Measurements from ENCODE around the gene LMNTD2.
A peak's percentile ranks its signal among the peaks of the same experiment; 100 is the strongest.

The LMNTD2 gene

GRCh38 chr11:554428-555226 lies 5.9 kb downstream of the LMNTD2 start:
- DNase-seq (ENCODE audit: low read depth in 2 of 2), result peak; percentile 40 to 52

DNA sequence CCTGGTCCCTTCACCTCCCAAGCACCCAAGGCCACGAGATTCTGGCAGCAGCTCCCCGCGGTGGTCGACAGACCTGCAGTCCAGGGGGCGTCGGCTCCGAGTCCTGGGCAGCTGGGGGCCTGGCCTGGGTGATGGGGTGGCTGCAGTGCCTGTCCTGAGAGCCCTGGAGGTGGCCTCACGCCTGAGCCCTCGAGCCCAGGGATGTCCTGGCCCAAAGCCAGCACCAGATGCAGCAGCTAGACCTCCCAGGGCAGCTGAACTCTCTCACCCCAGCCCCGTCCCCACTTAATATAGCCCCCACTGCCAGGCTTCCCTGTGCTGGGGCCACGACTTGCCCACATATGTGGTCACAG lies 6.6 kb downstream of the LMNTD2 start:
- DNase-seq (ENCODE audit: low read depth in 2 of 2), result no peak

DNA sequence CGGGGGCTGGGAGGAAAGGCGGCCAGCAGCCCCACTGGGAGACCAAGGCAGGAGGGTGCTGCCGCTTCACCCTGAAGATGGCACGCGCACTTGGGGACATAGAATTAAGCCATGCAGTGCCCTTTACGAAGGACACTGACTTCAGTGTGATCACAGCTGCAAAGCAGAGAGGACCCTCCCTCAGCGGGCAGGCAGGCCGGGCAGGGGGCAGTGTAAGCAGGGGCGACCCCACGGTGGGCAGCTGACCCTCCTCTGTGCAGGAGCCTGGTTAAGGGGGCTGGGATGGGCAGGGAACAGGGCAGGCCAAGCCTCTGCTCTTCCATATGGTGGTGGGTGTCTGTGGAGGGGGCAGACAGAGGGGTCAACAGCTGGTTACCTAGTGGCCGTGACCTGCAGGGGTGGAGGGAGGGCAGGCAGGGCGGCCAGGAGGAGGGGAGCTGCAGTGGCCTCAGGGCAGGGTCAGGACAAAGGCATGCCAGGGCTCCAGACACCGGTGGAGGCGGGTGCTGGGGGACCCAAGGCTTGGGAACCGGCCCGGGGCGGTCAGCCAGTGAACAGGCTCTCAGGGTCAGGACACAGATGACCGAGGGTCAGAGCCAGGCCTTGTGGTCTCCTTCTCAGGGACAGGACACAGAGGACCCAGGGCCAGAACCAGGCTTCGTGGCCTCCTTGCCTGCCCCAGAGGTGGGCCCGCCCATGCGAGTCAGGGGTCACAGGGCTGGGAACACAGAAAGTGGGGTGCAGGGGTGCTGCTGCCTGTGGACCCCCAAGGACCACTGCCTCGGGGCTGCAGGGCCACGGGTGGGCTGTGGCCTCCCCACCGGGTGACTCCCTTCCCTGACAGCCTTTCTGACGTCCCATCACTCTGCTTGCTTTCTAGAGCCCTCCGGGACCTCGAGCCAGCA lies 7.2 kb downstream of the LMNTD2 start:
- no peak for DNase-seq (ENCODE audit: low read depth in 2 of 2)

DNA sequence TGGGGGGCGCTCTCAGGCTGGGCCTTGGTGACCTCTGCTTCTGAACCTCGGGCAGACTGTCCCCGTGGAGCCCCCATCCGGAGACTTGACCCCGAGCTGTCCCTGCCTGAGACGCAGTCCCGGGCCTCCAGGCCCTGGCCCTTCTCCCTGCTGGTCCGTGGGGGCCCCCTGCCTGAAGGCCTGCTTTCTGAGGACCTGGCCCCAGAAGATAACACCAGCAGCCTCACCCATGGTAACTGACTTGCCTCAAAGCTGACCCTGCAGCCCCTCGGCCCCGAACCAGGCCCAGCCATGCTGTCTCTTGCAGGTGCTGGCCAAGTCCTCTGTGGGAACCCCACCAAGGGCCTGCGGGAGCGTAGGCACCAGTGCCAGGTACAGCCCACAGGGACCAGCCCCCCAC lies 8.9 kb downstream of the LMNTD2 start:
- DNase-seq (ENCODE audit: low read depth in 2 of 2), result no peak

- no peak for DNase-seq (ENCODE audit: low read depth in 2 of 2)
Observed at GRCh38 chr11:551131-551530, 9.4 kb downstream of the LMNTD2 start.

- DNase-seq (ENCODE audit: low read depth in 2 of 2), result no peak
Observed at GRCh38 chr11:550746-551085, 9.8 kb downstream of the LMNTD2 start.

- no peak for DNase-seq (ENCODE audit: low read depth in 2 of 2)
Observed at GRCh38 chr11:550021-550745, 10.4 kb downstream of the LMNTD2 start.

- DNase-seq (ENCODE audit: low read depth in 2 of 2), result no peak
Observed at GRCh38 chr11:548700-549603, 11.6 kb downstream of the LMNTD2 start.

DNA sequence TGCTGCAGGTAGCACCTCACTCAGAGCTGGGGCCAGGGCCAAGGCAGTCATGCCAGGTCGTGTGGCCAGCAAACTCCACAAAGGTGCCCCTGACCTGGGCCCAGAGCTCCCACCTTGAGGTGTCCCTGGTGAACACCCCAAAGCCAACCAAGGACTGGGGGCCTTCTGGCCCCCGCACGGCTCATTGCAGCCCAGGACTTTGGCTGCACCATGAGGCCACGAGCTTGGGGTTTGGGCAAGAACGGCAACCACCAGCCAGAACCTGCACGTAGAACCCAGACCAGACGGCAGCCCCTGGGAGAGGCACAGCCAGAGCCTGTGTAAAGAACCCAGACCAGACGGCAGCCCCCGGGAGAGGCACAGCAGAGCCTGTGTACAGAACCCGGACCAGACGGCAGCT lies 15.4 kb downstream of the LMNTD2 start:
- no peak for DNase-seq (ENCODE audit: low read depth in 2 of 2)

GRCh38 chr11:544817-545166 lies 15.7 kb downstream of the LMNTD2 start:
- DNase-seq (ENCODE audit: low read depth in 2 of 2), result no peak

DNA sequence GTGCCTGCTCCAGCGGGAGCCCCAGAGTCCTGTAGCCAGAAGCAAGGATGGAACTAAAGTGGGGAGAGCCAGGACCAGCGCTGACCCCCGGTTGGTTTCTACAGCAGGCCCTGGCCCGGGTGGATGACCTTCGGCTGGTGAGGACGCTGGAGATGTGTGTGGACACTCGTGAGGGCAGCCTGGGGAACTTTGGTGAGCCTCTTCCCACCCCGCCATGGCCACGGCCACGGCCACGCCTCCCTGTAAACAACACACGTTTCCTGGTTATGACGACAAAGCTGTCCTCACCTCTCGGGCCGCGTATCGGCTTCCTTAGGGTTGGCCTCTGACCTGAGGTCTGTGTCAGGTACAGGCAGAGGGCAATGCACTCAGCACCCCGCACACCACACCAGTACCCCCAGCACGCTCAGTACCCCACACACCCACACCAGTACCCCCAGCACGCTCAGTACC lies 19.1 kb downstream of the LMNTD2 start:
- DNase-seq (ENCODE audit: low read depth in 2 of 2), result no peak

- DNase-seq (ENCODE audit: low read depth in 2 of 2), result no peak
Observed at GRCh38 chr11:540583-541432, 19.7 kb downstream of the LMNTD2 start.

- DNase-seq (ENCODE audit: low read depth in 2 of 2), result no peak
Observed at GRCh38 chr11:539971-540481, 20.5 kb downstream of the LMNTD2 start.

GRCh38 chr11:538431-539051 lies 22.0 kb downstream of the LMNTD2 start:
- DNase-seq (ENCODE audit: low read depth in 2 of 2), result no peak

DNA sequence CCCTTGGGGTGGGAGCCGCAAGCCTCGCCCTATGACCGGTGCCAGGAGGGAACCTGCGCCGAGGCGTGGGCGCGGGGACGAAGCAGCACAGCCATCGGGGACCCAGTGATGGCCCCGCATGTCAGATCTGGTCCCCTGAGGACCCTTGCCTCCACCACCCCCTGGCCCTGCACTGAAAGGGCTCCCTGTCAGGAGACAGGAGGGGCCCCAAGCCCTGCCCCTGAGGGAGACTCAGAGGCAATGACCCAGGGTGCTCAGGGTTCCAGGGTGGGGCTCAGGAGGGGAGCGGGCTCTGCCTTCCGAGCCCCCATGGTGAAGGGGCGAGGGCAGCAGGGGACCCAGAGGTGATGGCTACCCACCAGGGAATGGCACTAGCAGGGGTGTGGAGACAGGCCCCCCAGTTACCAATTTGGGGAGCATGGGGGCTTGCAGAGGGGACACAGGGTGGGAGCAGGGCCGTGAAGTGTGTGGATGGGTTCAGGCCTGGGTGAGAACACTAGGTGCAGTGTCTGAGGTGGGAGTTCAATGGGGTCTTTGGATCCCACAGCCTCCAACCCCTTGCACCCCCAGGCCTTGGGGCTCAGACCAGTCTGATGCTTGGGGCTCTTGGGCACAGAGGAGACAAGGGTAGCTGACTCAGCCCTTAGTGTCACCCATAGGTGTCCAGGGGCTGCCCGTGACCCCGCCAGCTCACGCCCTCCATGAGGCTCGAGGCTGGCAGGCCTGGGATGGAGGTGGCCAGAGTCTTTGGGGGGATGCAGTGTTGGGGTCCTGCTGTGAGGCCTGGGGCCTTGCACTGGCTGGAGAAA lies 22.7 kb downstream of the LMNTD2 start:
- DNase-seq (ENCODE audit: low read depth in 2 of 2), result no peak

DNA sequence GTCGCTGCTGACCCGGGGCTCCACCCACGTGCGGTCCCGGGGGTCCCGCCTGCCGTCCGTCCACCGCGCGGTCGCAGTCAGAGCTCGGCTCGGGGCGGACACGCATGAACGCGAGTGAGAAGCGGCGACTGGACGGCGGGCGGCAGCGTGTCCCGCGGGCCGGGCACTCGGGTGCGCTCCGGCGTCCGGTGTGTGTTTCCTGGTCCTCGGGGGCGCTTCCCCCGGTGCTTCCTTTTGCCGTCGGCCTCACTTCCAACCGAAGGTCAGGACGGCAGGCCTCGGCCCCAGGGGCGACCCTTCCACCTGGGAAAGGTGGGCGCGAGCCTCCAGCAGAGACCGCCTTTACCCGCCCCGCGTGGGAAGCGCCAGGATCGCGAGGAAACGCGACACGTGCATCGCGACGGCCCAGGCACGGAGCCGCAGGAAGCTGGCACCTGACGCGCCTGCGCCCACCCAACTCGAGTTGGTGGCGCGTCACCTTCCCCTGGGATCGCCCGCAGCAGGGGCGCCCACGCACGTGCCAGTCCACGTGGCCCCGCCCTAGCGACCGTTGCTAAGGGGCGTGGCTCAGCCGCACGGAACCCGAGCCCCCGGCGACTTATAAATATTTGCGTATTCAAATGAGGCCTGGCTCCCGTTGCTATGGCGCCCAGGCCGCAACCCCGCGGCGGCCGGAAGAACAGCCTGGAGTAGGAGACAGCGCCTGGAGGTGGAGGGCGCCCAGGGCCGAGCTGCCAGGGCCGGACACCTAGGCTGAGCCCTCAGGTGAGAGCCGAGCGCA lies 23.5 kb downstream of the LMNTD2 start, which contains the start of gene LRRC56:
TSS of gene LRRC56 (plus strand) at position 687 of the 781 bp plus-strand sequence. CDS start 3,158 bp downstream, outside the sequence.
- DNase-seq (ENCODE audit: low read depth in 2 of 2), result peak; percentile 85 to 89

DNA sequence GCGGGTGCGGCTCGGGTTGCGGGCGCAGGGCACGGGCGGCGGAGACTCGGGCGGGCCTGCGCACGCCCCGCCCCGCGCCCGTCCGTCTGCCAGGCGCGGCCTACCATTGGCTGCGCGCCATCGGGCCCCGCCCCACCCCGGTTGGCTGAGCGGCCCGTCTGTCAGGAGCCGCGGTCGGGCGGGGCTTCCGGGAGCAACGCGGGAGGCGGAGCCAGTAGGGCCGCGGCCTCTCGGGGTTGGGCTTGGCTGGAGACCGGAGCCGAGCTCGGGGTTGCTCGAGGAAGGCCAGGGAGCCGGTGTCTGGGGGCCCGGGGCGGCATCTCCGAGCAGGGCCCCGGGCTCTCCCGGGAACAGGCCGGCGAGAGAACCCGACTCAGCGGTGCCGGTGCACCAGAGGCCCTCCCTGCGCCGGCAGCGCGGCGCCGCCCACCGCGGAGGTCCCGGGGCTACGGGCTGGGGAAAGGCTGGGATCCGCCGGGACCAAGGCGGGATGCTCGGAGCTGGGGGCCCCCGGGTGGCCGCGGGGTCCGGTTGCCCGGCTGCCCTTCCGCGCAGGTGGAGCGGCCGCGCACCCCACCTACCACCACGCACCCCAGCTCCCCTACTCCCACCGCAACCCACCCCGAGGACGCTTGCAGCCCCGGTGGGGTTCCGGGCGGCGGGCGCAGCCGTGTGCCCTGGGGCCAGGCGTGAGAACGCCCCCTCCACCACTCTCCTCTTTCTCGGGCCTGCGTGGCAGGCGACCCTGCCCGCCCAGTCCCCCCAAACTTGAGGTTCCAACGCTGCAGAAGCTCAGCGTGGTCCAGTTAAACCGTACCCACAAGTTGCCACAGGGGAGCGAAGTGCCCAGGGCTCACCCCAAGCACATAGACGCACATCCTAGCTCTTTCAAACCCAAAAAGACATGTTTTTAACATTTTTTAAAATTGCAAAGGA lies 24.8 kb downstream of the LMNTD2 start, which contains the start of gene HRAS:
TSS of gene HRAS (minus strand) at position 58 of the 936 bp plus-strand sequence.
- DNase-seq (ENCODE audit: low read depth in 2 of 2), result peak; percentile 88 to 91
